GM10248 (cell line): Measurements from ENCODE around the gene PKDREJ.

Source experiments
- CTCF ChIA-PET: fragments of 300-600 bp; sonication (Branson Sonifier 250); formaldehyde crosslinking; extraction: SDS; loops from one replicate; lab custom pipeline; 2021; ENCODE audit warnings: antibody characterized with exemption; lab: Yijun Ruan, JAX
- POLR2A ChIA-PET: fragments of 350-650 bp; sonication (Branson Sonifier 250); formaldehyde crosslinking; extraction: SDS; loops from one replicate; lab custom pipeline; 2020; ENCODE audit warnings: antibody characterized with exemption; lab: Yijun Ruan, JAX
- DNase-seq: peaks from one replicate; pipeline ENCODE4 v3.0.0; 2012; ENCODE audit errors: extremely low spot score
- TF ChIP-seq, protein P1 (sequence below): IDR thresholded peaks from 2 replicates; pipeline ENCODE4 v1.5.1; 2012; ENCODE audit warnings: mild to moderate bottlenecking, low read depth; ENCODE audit errors: extremely low read depth, missing control alignments, control extremely low read depth

The PKDREJ gene

DNA sequence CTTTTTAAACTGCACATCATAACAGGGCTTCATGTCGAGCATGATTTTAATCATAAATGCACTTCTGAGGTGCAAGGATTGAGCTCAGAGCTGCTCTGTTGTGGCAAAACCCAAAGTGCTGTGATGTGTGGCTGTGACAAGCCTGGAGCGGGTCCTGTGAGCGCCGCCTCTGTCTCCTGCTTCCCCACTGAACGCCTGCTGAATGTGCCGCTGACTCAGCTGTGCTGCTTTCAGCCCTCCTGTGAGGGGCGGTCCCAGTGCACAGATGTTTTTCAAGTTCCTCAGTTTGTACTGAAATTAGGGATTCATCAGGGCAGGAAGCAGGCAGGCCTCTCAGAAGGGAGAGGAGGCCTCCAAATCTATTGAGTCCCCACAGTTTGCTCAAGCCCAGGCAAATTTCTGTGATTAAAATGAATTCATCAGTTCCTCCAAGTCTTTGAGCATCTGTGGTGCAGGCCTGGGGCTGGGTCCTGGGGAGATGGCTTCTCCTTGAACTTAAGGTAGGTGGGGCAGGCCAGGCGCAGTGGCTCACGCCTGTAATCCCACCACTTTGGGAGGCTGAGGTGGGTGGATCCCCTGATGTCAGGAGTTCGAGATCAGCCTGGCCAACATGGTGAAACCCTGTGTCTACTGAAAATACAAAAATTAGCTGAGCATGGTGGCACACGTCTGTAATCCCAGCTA lies 30.6 kb upstream of the PKDREJ start:
- ChIA-PET CTCF (no interaction called here), POLR2A (interaction anchor here (0.6 kb wide), 1 partner anchor 272 kb away, joined by 3 read pairs; no protein-coding TSS in a partner anchor)
- no peak for DNase-seq
- TF ChIP-seq, protein P1, sequence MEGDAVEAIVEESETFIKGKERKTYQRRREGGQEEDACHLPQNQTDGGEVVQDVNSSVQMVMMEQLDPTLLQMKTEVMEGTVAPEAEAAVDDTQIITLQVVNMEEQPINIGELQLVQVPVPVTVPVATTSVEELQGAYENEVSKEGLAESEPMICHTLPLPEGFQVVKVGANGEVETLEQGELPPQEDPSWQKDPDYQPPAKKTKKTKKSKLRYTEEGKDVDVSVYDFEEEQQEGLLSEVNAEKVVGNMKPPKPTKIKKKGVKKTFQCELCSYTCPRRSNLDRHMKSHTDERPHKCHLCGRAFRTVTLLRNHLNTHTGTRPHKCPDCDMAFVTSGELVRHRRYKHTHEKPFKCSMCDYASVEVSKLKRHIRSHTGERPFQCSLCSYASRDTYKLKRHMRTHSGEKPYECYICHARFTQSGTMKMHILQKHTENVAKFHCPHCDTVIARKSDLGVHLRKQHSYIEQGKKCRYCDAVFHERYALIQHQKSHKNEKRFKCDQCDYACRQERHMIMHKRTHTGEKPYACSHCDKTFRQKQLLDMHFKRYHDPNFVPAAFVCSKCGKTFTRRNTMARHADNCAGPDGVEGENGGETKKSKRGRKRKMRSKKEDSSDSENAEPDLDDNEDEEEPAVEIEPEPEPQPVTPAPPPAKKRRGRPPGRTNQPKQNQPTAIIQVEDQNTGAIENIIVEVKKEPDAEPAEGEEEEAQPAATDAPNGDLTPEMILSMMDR = no peak

DNA sequence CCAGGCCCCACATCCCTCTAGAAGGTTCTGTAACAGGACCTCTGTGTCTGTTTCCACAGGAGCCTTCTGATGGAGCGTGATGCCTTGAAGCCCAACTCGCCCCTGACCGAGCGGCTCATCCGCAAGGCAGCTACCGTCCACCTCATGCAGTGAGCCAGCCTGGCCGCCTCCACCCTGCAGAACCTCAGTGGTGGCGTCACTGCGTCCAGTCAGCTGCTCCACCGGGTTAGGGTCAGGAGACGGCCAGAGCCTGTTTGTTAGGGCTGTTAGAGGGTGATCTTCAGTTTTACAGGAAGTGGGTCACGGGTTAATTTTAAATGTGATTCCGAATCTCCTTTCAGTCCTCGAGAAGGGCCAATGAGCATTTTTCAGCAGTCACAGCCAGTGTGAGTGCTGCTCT lies 29.6 kb upstream of the PKDREJ start:
- POLR2A ChIA-PET = no interaction called here
- TF ChIP-seq, protein P1 = no peak
- CTCF ChIA-PET = no interaction called here
- no peak for DNase-seq

DNA sequence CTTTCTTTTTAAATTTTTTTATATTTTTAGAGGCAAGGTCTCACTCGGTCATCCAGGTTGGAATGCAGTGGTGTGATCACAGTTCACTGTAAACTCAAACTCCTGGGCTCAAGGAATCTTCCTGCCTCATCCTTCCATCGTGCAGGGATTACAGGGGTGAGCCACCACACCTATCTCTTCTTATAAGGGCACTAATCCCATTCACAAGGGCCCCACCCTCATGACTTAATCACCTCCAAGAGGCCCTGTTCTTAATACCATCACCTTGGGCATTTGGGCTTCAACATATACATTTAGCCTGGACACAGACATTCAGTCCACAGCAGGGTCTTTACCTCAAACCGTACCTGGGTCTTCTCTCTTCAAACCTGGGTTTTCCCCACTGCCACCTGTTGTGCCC lies 29.0 kb upstream of the PKDREJ start:
- POLR2A ChIA-PET = no interaction called here
- DNase-seq = no peak
- CTCF ChIA-PET = no interaction called here
- TF ChIP-seq, protein P1 = no peak

DNA sequence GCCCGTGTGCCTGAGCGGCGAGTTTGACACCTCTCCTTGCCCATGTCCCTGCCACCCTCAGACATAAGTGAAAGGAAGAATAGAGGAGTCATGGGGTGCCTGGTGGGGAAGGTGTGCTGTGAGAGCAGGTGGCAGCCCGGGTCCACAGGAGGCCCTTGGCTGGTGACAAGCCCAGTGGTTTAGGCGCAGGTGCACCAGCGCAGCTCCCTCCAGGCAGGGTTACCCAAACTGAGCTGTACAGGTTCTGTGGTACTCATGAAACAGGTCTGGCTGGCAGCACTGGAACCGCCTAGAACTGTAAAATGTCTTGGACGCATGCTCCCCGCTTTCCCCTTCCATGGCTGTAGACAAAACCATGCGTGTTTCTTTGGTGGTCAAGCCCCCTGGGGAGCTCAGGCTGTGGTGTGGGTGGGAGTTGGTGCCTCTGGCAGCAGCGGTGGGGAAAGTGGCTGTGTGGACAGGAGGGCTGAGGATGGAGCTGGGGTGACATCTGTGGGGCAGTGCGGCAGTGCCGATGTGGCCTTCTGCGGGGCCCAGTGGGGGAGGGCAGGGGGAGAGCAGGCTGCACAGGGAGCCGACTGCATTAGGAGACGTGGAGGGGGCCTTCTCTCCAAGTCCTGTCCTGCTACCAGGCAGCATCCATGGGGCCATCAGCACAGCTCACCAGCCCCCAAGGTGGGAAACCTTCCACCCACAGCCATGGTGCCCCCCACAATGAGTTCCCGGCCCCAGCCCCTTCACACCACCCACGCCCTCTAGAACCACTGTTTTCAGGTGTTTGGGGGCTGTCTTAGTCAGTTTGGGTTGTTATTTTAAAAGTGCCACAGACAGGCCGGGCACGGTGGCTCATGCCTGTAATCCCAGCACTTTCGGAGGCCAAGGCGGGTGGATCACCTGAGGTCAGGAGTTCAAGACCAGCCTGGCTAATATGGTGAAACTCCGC lies 28.0 kb upstream of the PKDREJ start:
- TF ChIP-seq, protein P1 = no peak
- POLR2A ChIA-PET = no interaction called here
- CTCF ChIA-PET = interaction anchor here (1.2 to 1.8 kb wide), 2 partner anchors 24 to 285 kb away, joined by 3 to 4 read pairs; no protein-coding TSS in a partner anchor
- DNase-seq = no peak

DNA sequence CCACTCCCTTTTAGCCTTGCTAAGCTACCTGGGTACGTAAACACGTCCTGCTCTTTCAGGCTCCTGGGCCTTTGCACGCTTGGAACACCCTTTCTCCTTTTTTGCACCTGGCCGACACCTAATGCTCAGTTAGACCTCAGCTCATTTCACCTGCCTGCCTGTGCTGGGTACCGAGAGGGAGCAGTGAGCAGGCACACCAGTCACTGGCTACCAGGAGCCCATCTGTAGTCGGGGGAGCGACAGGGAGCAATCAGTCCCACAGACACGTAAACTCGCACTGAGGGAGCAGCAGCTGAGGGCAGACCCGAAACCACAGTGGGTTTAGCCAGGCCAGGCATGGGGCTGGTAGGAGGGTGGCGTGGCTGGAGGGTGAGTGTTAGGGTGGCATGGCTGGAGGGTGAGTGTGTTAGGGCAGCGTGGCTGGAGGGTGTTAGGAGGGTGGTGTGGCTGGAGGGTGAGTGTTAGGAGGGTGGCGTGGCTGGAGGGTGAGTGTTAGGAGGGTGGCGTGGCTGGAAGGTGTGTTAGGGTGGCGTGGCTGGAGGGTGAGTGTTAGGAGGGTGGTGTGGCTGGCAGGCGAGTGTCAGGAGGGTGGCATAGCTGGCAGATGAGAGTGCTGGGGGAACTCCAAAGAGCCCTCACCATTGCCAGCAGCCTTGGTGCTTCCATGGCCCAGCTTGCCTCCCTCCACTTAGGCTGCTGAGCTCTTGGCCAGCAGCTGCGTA lies 27.1 kb upstream of the PKDREJ start:
- CTCF ChIA-PET = interaction anchor here (1.2 to 1.8 kb wide), 2 partner anchors 23 to 284 kb away, joined by 3 to 4 read pairs; no protein-coding TSS in a partner anchor
- TF ChIP-seq, protein P1 = no peak
- DNase-seq = no peak
- POLR2A ChIA-PET = no interaction called here

DNA sequence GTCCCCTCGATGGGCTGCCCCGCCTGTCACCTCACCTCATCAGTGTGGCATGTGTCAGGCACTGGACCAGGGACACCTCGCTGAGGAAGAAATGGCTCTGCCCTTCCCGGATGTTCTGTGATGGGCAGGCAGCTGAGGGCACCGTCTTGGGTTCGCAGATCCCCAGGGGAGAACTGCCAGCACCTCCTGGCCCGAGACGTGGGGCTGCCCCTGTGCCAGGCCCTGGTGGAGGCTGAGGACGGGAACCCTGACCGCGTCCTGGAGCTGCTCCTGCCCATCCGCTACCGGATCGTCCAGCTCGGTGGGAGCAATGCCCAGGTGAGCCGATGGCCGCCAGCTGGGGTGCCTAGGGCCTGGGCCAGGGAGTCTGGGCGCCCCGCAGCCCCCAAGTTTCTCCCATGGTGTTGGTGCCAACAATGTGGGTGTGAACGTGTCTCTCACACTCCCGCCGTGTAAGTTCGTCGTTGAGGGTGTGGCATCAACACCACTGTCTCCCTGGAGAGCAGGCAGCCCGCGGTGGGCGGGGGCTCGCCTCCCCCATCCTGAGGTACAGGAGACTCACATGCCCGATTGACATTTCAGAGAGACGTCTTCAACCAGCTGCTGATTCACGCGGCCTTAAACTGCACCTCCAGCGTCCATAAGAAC lies 26.2 kb upstream of the PKDREJ start:
- DNase-seq = no peak
- ChIA-PET CTCF (interaction anchor here (1.8 kb wide), 1 partner anchor 283 kb away, joined by 4 read pairs; no protein-coding TSS in a partner anchor), POLR2A (interaction anchor here (0.6 kb wide), 1 partner anchor 21 kb away, joined by 4 read pairs; the partner anchor contains the start of gene TTC38)
- TF ChIP-seq, protein P1 = no peak
